IPS-11a (cell line): ENCODE data around the gene FFAR1.

Source experiments
- H3K4me3 ChIP-seq: one replicate; pipeline ENCODE4 v1.5.1; 2013; ENCODE audit warnings: low read depth, low read length, control low read depth

Gene FFAR1

GRCh38 chr19:35383536-35383935 is 35.8 kb downstream of the FFAR1 start:
- H3K4me3 ChIP-seq: no peak overlapping the region

GRCh38 chr19:35388277-35389054 is 40.8 kb downstream of the FFAR1 start:
- H3K4me3 ChIP-seq: no peak overlapping the region

- H3K4me3 ChIP-seq: no peak overlapping the region
Measured at GRCh38 chr19:35389192-35389861, 41.6 kb downstream of the FFAR1 start.

GRCh38 chr19:35392742-35393715 is 45.3 kb downstream of the FFAR1 start:
- no peak overlapping the region for H3K4me3 ChIP-seq

- no peak overlapping the region for H3K4me3 ChIP-seq
Measured at GRCh38 chr19:35395382-35396199, 47.9 kb downstream of the FFAR1 start.

GRCh38 chr19:35396240-35396885 is 48.7 kb downstream of the FFAR1 start:
- H3K4me3 ChIP-seq: no peak overlapping the region

- no peak overlapping the region for H3K4me3 ChIP-seq
Measured at GRCh38 chr19:35397064-35397463, 49.4 kb downstream of the FFAR1 start.
